HFFc6 (cell line): Measurements from ENCODE around the gene ZNF740. TPM values are rescaled to one million over a fixed set of nuclear protein-coding genes. Genes with fewer than 3 reads are reported as not detected.

Experiments
- DNase-seq: peaks from one replicate; pipeline ENCODE4 v3.0.0-alpha.2; 2018
- H3K27ac Mint-ChIP-seq: 2 replicates; pipeline ENCODE4 v1.8.0; 2020; ENCODE audit warnings: mild to moderate bottlenecking, mixed read lengths
- H3K27me3 Mint-ChIP-seq: 2 replicates; pipeline ENCODE4 v1.8.0; 2021; ENCODE audit warnings: mild to moderate bottlenecking, moderate library complexity, mixed read lengths; ENCODE audit not compliant: insufficient read depth
- H3K36me3 Mint-ChIP-seq: 2 replicates; pipeline ENCODE4 v1.8.0; 2021; ENCODE audit warnings: low read depth, mixed read lengths
- H3K4me1 Mint-ChIP-seq: 2 replicates; pipeline ENCODE4 v1.8.0; 2020; ENCODE audit warnings: low read depth, mixed read lengths
- H3K4me3 Mint-ChIP-seq: 2 replicates; pipeline ENCODE4 v1.8.0; 2020; ENCODE audit warnings: mild to moderate bottlenecking, moderate library complexity, mixed read lengths
- H3K9me3 Mint-ChIP-seq: 2 replicates; pipeline ENCODE4 v1.8.0; 2020; ENCODE audit warnings: mild to moderate bottlenecking, mixed read lengths
- CTCF ChIP-seq: fragments of 200-600 bp; sonication (generic); IDR thresholded peaks from 2 replicates; pipeline ENCODE4 v1.5.0; 2021; ENCODE audit warnings: antibody characterized with exemption, mild to moderate bottlenecking
- total RNA-seq, 6 experiments: library from RNA; stranded (reverse); fragmentation: NEBNext Ultra II Directional; extraction: Animal tissue kit (Norgen Biotek cat#: 25700); gene quantifications; 2 replicates in 1 of 6; 3 replicates in 5 of 6; pipeline ENCODE4 v1.2.3, GENCODE V29; 2021

The ZNF740 gene
- total RNA-seq, 6 experiments from 2014 or later = 17.3 to 25.7 (median 19.3) TPM

GRCh38 chr12:53239643-53240258 is 59.2 kb downstream of the ZNF740 start:
- H3K27me3 Mint-ChIP-seq = peaks cover 26% of the 10 kb centered on the region
- TF ChIP-seq CTCF = no peak
- no peak for DNase-seq
- H3K4me3 Mint-ChIP-seq = no peak overlapping the region
- H3K9me3 Mint-ChIP-seq = no peaks in the 10 kb centered on the region
- H3K4me1 Mint-ChIP-seq = peaks cover 8% of the 10 kb centered on the region
- no peak overlapping the region for H3K27ac Mint-ChIP-seq
- no peaks in the 10 kb centered on the region for H3K36me3 Mint-ChIP-seq

GRCh38 chr12:53241623-53242412 is 61.3 kb downstream of the ZNF740 start:
- no peak overlapping the region for H3K27ac Mint-ChIP-seq
- peaks cover 8% of the 10 kb centered on the region for H3K4me1 Mint-ChIP-seq
- H3K27me3 Mint-ChIP-seq = peaks cover 23% of the 10 kb centered on the region
- H3K36me3 Mint-ChIP-seq = no peaks in the 10 kb centered on the region
- no peak overlapping the region for H3K4me3 Mint-ChIP-seq
- no peaks in the 10 kb centered on the region for H3K9me3 Mint-ChIP-seq
- DNase-seq = no peak
- TF ChIP-seq CTCF = no peak

- no peak overlapping the region for H3K27ac Mint-ChIP-seq
- no peaks in the 10 kb centered on the region for H3K9me3 Mint-ChIP-seq
- TF ChIP-seq CTCF = no peak
- peaks cover 8% of the 10 kb centered on the region for H3K4me1 Mint-ChIP-seq
- no peak overlapping the region for H3K4me3 Mint-ChIP-seq
- H3K27me3 Mint-ChIP-seq = peaks cover 23% of the 10 kb centered on the region
- no peak for DNase-seq
- no peaks in the 10 kb centered on the region for H3K36me3 Mint-ChIP-seq
Observed at GRCh38 chr12:53244337-53244736, 63.8 kb downstream of the ZNF740 start.

Other genes with a start within 250 kb of the ZNF740 start
- 100 to 1,000 TPM; 556 to 745 (median 582) TPM for gene KRT18, start 231.6 kb upstream of the ZNF740 start, total RNA-seq
- gene EIF4B, start 174.3 kb upstream of the ZNF740 start, total RNA-seq = 100 to 1,000 TPM; 376 to 437 (median 392) TPM
- 10 to 100 TPM; 44.3 to 69.2 (median 58.9) TPM for gene TNS2, start 130.7 kb upstream of the ZNF740 start, total RNA-seq
- 10 to 100 TPM; 50.5 to 59.4 (median 54.9) TPM for gene SPRYD3, start 101.3 kb upstream of the ZNF740 start, total RNA-seq
- gene IGFBP6, start 83.1 kb upstream of the ZNF740 start, total RNA-seq = 100 to 1,000 TPM; 317 to 444 (median 430) TPM
- under 1 TPM; 0.12 to 0.34 (median 0.18) TPM for gene SOAT2, start 77.2 kb upstream of the ZNF740 start, total RNA-seq
- gene CSAD, start 203 bp downstream of the ZNF740 start, total RNA-seq = 10 to 100 TPM; 13.9 to 17.1 (median 16.0) TPM
- gene ITGB7, start 26.5 kb downstream of the ZNF740 start, total RNA-seq = 1 to 10 TPM in 3 of 6 experiments, under 1 TPM in 3; 0.35 to 1.5 (median 0.93) TPM
- 10 to 100 TPM; 47.2 to 80.5 (median 71.0) TPM for gene RARG, start 51.5 kb downstream of the ZNF740 start, total RNA-seq
- gene ESPL1, start 87.6 kb downstream of the ZNF740 start, total RNA-seq = 10 to 100 TPM in 5 of 6 experiments, 1 to 10 TPM in 1; 7.0 to 16.1 (median 14.1) TPM
- gene PFDN5, start 114.8 kb downstream of the ZNF740 start, total RNA-seq = 100 to 1,000 TPM; 502 to 568 (median 534) TPM
- 10 to 100 TPM; 59.8 to 76.0 (median 68.3) TPM for gene MYG1, start 119.0 kb downstream of the ZNF740 start, total RNA-seq
- gene AAAS, start 140.9 kb downstream of the ZNF740 start, total RNA-seq = 10 to 100 TPM; 44.0 to 63.5 (median 54.0) TPM
- gene SP7, start 155.6 kb downstream of the ZNF740 start, total RNA-seq = not detected
- 10 to 100 TPM; 38.2 to 51.8 (median 43.5) TPM for gene SP1, start 199.5 kb downstream of the ZNF740 start, total RNA-seq
- not detected for gene AMHR2, start 243.1 kb downstream of the ZNF740 start, total RNA-seq